ENCODE results near the gene DACH1. TPM values are rescaled to one million over a fixed set of nuclear protein-coding genes. Genes with fewer than 3 reads are reported as not detected.

The DACH1 gene
- total and polyA plus RNA-seq, 2 of the 8 experiments (the other 6 are each of a cell fraction or from before 2014, with no cell fraction given) = 0.12 to 0.67 TPM

GRCh38 chr13:71775966-71776365 is 91.0 kb downstream of the DACH1 start:
- Histone ChIP-seq H3K23me2 (ENCODE audit: low read depth, low read length) (no peaks in the 10 kb centered on the region), H3K27me3 (replicated peaks in 1 of 4; ENCODE audit: control insufficient read depth in 3 of 4, extremely low read depth in 1 of 4, insufficient read depth in 3 of 4, low read length in 3 of 4) (no peaks in the 10 kb centered on the region), H3K4me1 (replicated peaks in 1 of 4; ENCODE audit: control insufficient read depth in 3 of 4, insufficient read depth in 4 of 4, low read length in 3 of 4) (no peaks in the 10 kb centered on the region), H3K36me3 (ENCODE audit: control insufficient read depth in 2 of 4, insufficient read depth in 4 of 4, low read length in 3 of 4) (no peaks in the 10 kb centered on the region), H2BK20ac (ENCODE audit: low read length) (no peak overlapping the region), H3K14ac (ENCODE audit: insufficient read length) (no peak overlapping the region), H3K18ac (ENCODE audit: extremely low read depth, low read length) (no peak overlapping the region), H3K4me3 (ENCODE audit: extremely low read depth in 1 of 4, insufficient read depth in 2 of 4, low read depth in 3 of 4, low read length in 4 of 4) (no peak overlapping the region), H2AFZ (ENCODE audit: low read length) (no peak overlapping the region), H3K4ac (replicated peaks; ENCODE audit: insufficient read length, low read depth, low read length) (no peak overlapping the region), H4K91ac (replicated peaks; ENCODE audit: insufficient read length, low read length) (no peak overlapping the region), H2BK15ac (ENCODE audit: low read length) (no peak overlapping the region), H3K23ac (ENCODE audit: insufficient read length) (no peak overlapping the region), H3K56ac (replicated peaks; ENCODE audit: insufficient read length, low read depth, low read length) (no peak overlapping the region), H3K9me3 (ENCODE audit: insufficient read depth in 2 of 2, low read depth in 1 of 2, low read length in 1 of 2) (no peaks in the 10 kb centered on the region), H2AK5ac (ENCODE audit: low read depth, low read length) (no peak overlapping the region), H2BK12ac (ENCODE audit: low read depth, low read length) (no peak overlapping the region), H3K4me2 (ENCODE audit: insufficient read depth in 1 of 2, low read depth in 2 of 2, low read length in 2 of 2) (no peak overlapping the region), H3K9ac (replicated peaks in 1 of 4; ENCODE audit: extremely low read depth in 1 of 4, low read depth in 3 of 4, low read length in 3 of 4) (no peak overlapping the region), H2BK120ac (replicated peaks; ENCODE audit: low read depth, low read length) (no peak overlapping the region), H3K79me2 (ENCODE audit: control insufficient read depth in 1 of 2, insufficient read depth in 2 of 2, low read length in 2 of 2) (no peaks in the 10 kb centered on the region), H4K8ac (ENCODE audit: extremely low read depth, insufficient read depth, low read length) (no peak overlapping the region), H2BK5ac (ENCODE audit: low read depth, low read length) (no peak overlapping the region), H3K27ac (ENCODE audit: low read depth, low read length) (no peak overlapping the region), H4K5ac (ENCODE audit: insufficient read length, low read depth, low read length) (no peak overlapping the region), H4K20me1 (replicated peaks in 1 of 2; ENCODE audit: control insufficient read depth in 1 of 2, insufficient read depth in 2 of 2, low read length in 2 of 2) (no peaks in the 10 kb centered on the region), H3K79me1 (ENCODE audit: low read depth, low read length) (no peaks in the 10 kb centered on the region)
- 91% methylated on average over 1 of the region's 1 CpG; no CpG with 5 or more reads in 1 of the 2 experiments for WGBS, 2 experiments (ENCODE audit: extremely low coverage in 1 of 2, insufficient coverage in 1 of 2, insufficient read length in 1 of 2, insufficient replicate concordance in 2 of 2, low coverage in 1 of 2, low lambda C conversion rate in 2 of 2, missing lambda C conversion rate in 1 of 2)
- TF ChIP-seq BCL11A (IDR thresholded peaks at IDR 0.05; ENCODE audit: low read depth in 2 of 2, low read length in 2 of 2) = no peak
- no peak for TF ChIP-seq KDM1A (IDR thresholded peaks at IDR 0.05; ENCODE audit: borderline replicate concordance, low read length)
- TF ChIP-seq JUND (IDR thresholded peaks at IDR 0.05; ENCODE audit: low read length) = no peak
- TF ChIP-seq NANOG (IDR thresholded peaks at IDR 0.05; ENCODE audit: insufficient read depth, low read depth, low read length, poor library complexity, severe bottlenecking) = no peak
- DNase-seq (ENCODE audit: low read depth in 1 of 2, low spot score in 2 of 2) (no peak), FAIRE-seq (no peak)
- ChIA-PET CTCF (ENCODE audit: partially characterized antibody) (no interaction called here), POLR2A (ENCODE audit: partially characterized antibody) (no interaction called here)

Data from H1 (cell line).